ENCODE measurements around the gene KDM8. TPM values are rescaled to one million over a fixed set of nuclear protein-coding genes. Genes with fewer than 3 reads are reported as not detected.

KDM8 gene
- total RNA-seq, 2 donors from 2014 or later, result 6.0 to 18.5 TPM

DNA sequence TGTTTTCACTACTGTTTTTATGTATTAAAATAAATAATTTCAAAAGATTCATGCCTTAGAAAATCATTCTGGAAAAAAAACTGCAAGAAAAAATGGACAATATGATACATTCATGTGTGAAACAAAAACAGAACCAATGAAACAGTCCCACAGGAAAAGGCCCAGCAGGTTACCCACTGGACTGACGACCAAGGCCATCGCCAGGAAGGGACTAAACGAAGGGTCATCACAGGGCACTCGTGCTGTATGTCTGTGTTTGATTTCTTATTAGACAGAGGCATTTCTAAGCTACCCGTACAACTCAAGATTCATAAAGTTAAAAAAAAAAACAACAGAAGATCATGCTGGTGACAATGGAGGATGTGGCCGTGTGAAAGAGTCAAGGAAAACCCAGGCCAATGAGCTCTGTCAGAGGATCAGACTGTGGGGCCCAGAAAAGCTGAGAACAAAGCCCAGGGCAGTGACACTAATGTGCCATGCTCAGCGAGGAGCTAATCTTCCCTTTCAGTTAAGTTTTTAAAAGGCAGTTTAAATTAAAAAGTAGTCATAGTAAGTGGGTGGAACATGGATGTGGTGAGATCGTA lies 33.4 kb downstream of the KDM8 start:
- Histone ChIP-seq H3K9me3 (no peaks in the 10 kb centered on the region), H3K4me3 (no peak overlapping the region), H3K27me3 (no peaks in the 10 kb centered on the region), H3K27ac (peak overlapping the region; percentile 46 to 79 (median 58)), H3K36me3 (replicated peaks in 1 of 2; ENCODE audit: insufficient read depth in 1 of 2, low read depth in 2 of 2) (peaks cover 0 to 3% of the 10 kb centered on the region in 2 donors), H3K4me1 (peaks cover 32% of the 10 kb centered on the region)
- intact Hi-C loops (cut with DNase I), result loop anchor here (10.0 kb wide), 2 partner anchors 78 to 138 kb away; partner anchors contain the start of gene IL4R
- DNase-seq (no peak), ATAC-seq (no peak)
- 72 to 78% methylated on average over 8 of the region's 8 CpGs for WGBS, 2 donors
- TF ChIP-seq, protein P1, sequence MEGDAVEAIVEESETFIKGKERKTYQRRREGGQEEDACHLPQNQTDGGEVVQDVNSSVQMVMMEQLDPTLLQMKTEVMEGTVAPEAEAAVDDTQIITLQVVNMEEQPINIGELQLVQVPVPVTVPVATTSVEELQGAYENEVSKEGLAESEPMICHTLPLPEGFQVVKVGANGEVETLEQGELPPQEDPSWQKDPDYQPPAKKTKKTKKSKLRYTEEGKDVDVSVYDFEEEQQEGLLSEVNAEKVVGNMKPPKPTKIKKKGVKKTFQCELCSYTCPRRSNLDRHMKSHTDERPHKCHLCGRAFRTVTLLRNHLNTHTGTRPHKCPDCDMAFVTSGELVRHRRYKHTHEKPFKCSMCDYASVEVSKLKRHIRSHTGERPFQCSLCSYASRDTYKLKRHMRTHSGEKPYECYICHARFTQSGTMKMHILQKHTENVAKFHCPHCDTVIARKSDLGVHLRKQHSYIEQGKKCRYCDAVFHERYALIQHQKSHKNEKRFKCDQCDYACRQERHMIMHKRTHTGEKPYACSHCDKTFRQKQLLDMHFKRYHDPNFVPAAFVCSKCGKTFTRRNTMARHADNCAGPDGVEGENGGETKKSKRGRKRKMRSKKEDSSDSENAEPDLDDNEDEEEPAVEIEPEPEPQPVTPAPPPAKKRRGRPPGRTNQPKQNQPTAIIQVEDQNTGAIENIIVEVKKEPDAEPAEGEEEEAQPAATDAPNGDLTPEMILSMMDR (IDR thresholded peaks at IDR 0.05), result no peak
- no peak for TF ChIP-seq POLR2A (IDR thresholded peaks at IDR 0.05)

DNA sequence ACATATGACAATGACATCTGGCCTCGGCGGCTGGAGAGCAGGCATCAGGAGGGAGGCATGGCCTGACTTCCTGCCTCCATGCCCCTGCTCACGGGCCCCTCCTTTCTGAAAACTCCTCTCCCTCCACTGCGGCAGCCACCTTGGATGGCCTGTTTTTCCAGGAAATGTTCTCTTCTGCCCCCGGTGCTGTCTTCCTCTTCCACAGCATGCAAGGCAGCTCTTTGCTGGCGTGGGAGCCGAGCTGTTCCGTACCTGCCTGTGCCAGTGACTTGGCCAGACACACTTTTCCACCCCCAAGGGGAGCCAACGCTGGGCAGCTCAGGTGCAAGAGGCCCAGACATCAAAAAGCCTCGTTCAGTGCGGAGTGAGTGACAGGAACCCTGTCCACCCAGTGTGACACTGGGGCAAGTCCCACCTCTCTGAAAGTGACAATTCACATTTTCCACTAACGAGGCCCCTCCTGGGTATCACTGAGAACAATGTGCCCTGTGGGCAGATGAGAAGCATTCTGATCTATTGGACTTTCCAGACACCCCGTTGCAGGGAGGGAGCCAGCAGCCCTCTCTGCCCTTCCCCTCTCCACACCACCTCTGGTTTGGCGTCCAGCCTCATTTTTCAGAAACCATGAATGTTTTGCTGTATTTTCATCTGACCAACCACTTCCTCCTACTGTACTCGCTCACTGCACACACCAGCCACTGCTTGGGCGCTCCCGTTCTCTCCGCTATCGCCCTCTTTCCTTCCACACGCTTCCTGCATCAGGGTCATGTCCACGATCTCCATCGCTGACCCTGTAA lies 34.1 kb downstream of the KDM8 start:
- Histone ChIP-seq H3K27ac (peak overlapping the region; percentile 46 to 79 (median 58)), H3K4me1 (peaks cover 34% of the 10 kb centered on the region)
- ATAC-seq, result peak; percentile 22

DNA sequence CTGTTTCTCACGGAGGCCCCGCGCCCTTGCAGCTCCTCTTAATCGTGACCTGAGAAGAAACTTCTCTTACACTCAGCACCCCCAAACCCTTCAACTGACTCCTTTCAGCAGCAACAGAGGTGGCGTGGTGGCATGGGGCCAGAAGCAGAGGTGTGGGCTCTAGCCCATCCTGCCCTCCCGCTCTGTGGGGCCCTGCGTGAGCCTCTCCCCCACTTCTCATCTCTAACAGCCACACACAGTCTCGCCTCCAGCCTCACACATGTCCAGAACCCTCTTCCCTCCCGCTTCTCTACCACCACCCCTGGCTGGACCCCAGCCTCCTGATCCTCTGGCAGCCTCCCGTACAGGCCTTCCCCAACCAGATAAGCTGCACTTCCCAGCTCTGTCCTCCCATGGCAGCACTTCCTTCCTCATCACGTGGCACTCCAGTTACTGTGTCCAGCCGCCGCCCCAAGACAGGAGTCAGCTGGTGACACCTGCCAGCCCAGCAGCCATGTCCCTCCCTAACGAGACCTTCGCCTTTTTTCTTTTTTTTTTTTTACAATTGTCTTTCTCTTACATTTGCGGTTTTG lies 34.8 kb downstream of the KDM8 start:
- Histone ChIP-seq H3K36me3 (replicated peaks in 1 of 2; ENCODE audit: insufficient read depth in 1 of 2, low read depth in 2 of 2) (peaks cover 0 to 3% of the 10 kb centered on the region in 2 donors), H3K4me3 (no peak overlapping the region), H3K27ac (peak overlapping the region; percentile 13 to 79 (median 58)), H3K27me3 (no peaks in the 10 kb centered on the region), H3K4me1 (peaks cover 40% of the 10 kb centered on the region), H3K9me3 (no peaks in the 10 kb centered on the region)
- intact Hi-C loops (cut with DNase I), result loop anchor here (10.0 kb wide), 2 partner anchors 77 to 137 kb away; partner anchors contain the start of gene IL4R
- TF ChIP-seq, protein P1 (IDR thresholded peaks at IDR 0.05), result no peak
- TF ChIP-seq POLR2A (IDR thresholded peaks at IDR 0.05), result no peak
- no peak for ATAC-seq
- WGBS, 2 donors, result 68 to 78% methylated on average over 16 of the region's 16 CpGs
- DNase-seq, result no peak

More for the DNA sequence above, 34.1 kb downstream of the KDM8 start:
- TF ChIP-seq POLR2A (IDR thresholded peaks at IDR 0.05), result no peak
- TF ChIP-seq, protein P1 (IDR thresholded peaks at IDR 0.05), result no peak
- no peaks in the 10 kb centered on the region for H3K9me3 ChIP-seq
- H3K4me3 ChIP-seq, result no peak overlapping the region
- peak in 1 of 4 donors; percentile 46 for DNase-seq
- WGBS, 2 donors, result 48 to 58% methylated on average over 19 to 22 of the region's 22 CpGs
- H3K27me3 ChIP-seq, result no peaks in the 10 kb centered on the region
- peaks cover 0 to 3% of the 10 kb centered on the region in 2 donors for H3K36me3 ChIP-seq (replicated peaks in 1 of 2; ENCODE audit: insufficient read depth in 1 of 2, low read depth in 2 of 2)
- intact Hi-C loops (cut with DNase I), result loop anchor here (10.0 kb wide), 2 partner anchors 77 to 137 kb away; partner anchors contain the start of gene IL4R

DNA sequence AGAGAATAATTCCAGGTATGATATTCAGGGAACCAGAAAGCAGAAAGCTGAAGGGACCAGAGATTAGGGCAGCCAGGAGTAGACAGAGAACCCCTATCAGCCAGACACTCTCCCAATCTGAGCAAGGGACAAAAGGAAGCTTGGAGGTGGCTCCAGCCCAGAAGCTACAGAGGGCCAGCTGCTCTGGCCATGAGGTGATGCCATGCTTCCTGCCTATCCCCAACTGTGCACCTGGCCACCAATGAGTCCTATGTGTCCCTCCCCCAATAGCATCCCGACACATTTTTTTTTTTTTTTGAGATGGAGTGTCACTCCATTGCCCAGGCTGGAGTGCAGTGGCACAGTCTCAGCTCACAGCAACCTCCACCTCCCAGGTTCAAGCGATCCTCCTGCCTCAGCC lies 35.3 kb downstream of the KDM8 start:
- no peak for DNase-seq
- intact Hi-C loops (cut with DNase I), result loop anchor here (10.0 kb wide), 2 partner anchors 76 to 136 kb away; partner anchors contain the start of gene IL4R
- no peak for ATAC-seq
- no peaks in the 10 kb centered on the region for H3K9me3 ChIP-seq
- H3K36me3 ChIP-seq (replicated peaks in 1 of 2; ENCODE audit: insufficient read depth in 1 of 2, low read depth in 2 of 2), result peaks cover 0 to 3% of the 10 kb centered on the region in 2 donors
- 92 to 96% methylated on average over 2 of the region's 2 CpGs for WGBS, 2 donors
- no peak for TF ChIP-seq POLR2A (IDR thresholded peaks at IDR 0.05)
- TF ChIP-seq, protein P1 (IDR thresholded peaks at IDR 0.05), result no peak
- H3K4me3 ChIP-seq, result no peak overlapping the region
- H3K4me1 ChIP-seq, result peaks cover 45% of the 10 kb centered on the region
- no peaks in the 10 kb centered on the region for H3K27me3 ChIP-seq
- H3K27ac ChIP-seq, result peak overlapping the region in 1 of 4 donors; percentile 79
